Activated T-cell treated with anti-CD3 and anti-CD28 coated beads for 48 hours (primary cell): ENCODE data around the gene SCYL1.
"Not testable (repeated sequence)": the region's sequence is repeated elsewhere in the genome, so short reads cannot be mapped to it uniquely, and the experiment has no call there.

Experiments
- DNase-seq: peaks from one replicate; pipeline ENCODE4 v3.0.0-alpha.2; 2020; ENCODE audit warnings: low read depth

SCYL1 gene

GRCh38 chr11:65506290-65506771 is 18.6 kb upstream of the SCYL1 start:
- DNase-seq: no peak

GRCh38 chr11:65506772-65507505 is 17.9 kb upstream of the SCYL1 start:
- DNase-seq: no peak

- DNase-seq: not testable (repeated sequence)
Measured at GRCh38 chr11:65512311-65512710, 12.6 kb upstream of the SCYL1 start.

- no peak for DNase-seq
Measured at GRCh38 chr11:65516135-65516968, 8.5 kb upstream of the SCYL1 start.

DNA sequence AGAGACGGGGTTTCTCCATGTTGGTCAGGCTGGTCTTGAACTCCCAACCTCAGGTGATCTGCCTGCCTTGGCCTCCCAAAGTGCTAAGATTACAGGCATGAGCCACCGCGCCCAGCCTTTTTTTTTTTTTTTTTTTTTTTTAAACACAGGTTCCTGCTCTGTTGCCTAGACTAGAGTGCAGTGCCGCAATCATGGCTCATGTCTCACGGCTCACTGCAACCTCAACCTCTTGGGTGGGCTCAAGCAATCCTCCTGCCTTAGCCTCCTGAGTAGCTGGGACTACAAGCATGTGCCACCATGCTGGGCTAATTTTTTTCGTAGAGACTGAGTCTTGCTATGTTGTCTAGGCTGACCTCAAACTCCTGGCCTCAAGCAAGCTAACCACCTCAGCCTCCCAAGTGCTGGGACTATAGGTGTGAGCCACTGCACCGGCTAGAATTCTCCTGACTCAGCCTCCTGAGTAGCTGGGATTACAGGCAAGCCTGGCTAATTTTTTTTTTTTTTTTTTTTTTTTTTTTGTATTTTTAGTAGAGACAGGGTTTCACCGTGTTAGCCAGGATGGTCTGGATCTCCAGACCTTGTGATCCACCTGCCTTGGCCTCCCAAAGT is 5.8 kb upstream of the SCYL1 start:
- DNase-seq: not testable (repeated sequence)

GRCh38 chr11:65521777-65522521 is 2.9 kb upstream of the SCYL1 start:
- DNase-seq: not testable (repeated sequence)

DNA sequence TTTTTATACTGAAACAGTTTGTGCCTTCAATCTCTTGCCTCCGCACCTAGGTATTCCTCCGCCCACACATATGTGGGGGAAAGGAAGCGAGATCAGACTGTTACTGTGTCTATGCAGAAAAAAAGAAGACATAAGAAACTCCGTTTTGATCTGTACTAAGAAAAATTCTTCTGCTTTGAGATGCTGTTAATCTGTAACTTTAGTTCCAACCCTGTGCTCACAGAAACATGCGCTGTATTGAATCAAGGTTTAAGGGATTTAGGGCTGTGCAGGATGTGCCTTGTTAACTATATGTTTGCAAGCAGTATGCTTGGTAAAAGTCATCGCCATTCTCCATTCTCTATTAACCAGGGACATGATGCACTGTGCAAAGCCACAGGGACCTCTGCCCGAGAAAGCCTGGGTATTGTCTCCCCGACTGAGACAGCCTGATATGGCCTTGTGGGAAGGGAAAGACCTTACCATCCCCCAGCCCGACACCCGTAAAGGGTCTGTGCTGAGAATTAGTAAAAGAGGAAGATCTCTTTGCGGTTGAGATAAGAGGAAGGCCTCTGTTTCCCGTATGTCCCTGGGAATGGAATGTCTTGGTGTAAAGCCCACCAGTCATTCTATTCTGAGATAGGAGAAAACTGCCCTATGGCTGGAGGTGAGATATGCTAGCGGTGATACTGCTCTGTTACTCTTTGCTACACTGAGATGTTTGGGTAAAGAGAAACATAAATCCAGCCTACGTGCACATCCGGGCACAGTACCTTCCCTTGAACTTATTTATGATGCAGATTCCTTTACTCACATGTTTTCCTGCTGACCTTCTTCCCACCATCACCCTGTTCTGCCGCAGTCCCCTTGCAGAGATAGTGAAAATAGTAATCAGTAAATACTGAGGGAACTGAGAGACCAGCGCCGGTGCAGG is 1.9 kb upstream of the SCYL1 start:
- not testable (repeated sequence) for DNase-seq

DNA sequence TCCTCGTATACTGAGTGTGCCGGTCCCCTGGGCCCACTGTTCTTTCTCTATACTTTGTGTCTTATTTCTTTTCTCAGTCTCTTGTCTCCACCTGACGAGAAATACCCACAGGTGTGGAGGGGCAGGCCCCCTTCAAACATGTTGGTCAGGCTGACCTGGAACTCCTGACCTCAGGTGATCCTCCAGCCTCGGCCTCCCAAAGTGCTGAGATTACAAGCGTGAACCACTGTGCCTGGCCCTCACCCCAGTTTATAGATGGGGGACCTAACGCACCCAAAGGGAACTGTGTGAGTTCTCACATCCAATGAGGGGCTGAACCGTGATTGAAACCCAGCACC is 1.3 kb upstream of the SCYL1 start:
- DNase-seq: not testable (repeated sequence)

GRCh38 chr11:65524014-65524740 is 706 bp upstream of the SCYL1 start:
- no peak for DNase-seq

DNA sequence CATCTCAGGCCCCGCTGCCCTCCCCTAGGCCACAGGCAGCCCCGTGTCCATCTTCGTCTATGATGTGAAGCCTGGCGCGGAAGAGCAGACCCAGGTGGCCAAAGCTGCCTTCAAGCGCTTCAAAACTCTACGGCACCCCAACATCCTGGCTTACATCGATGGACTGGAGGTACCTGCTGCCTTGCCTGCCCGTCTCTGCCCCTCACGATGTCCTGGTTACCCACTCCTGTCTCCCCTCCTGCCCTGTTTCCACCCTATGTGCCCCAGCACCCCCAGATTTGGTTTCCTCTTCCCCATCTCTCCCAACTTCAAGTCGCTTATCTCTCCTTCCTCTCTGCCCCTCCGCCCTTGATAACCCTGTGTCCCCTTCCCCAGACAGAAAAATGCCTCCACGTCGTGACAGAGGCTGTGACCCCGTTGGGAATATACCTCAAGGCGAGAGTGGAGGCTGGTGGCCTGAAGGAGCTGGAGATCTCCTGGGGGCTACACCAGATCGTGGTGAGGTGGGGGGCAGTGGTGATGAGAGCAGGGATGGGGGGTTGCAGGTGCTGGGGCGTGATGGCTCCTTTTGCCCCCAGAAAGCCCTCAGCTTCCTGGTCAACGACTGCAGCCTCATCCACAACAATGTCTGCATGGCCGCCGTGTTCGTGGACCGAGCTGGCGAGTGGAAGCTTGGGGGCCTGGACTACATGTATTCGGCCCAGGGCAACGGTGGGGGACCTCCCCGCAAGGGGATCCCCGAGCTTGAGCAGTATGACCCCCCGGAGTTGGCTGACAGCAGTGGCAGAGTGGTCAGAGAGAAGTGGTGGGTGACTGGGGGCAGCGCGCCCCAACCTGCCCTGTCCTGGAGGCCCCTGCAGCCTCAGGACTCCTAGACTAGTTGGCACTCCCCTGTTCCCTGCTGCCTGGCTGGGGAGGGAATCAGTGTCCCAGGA is 930 bp downstream of the SCYL1 start:
- no peak for DNase-seq

GRCh38 chr11:65526744-65527143 is 1.9 kb downstream of the SCYL1 start:
- no peak for DNase-seq

GRCh38 chr11:65528819-65529350 is 4.0 kb downstream of the SCYL1 start:
- no peak for DNase-seq

- DNase-seq: no peak
Measured at GRCh38 chr11:65529475-65530156, 4.7 kb downstream of the SCYL1 start.

DNA sequence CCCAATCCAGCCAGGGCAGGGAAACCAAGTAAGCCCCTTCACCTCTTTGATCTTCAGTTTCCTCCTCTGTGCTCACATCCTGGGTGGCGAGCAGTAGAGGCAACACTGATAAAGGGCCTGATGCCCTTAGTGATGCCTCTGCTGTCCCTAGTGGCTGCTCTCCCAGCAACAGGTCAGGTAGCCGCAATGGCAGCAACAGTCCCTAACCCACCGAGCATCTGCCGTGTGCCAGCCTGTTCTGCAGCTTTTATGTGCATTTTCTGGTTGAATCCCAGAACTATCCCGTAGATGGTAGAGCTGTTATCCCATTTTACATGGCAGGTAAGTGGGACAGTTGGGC is 5.2 kb downstream of the SCYL1 start:
- DNase-seq: no peak

DNA sequence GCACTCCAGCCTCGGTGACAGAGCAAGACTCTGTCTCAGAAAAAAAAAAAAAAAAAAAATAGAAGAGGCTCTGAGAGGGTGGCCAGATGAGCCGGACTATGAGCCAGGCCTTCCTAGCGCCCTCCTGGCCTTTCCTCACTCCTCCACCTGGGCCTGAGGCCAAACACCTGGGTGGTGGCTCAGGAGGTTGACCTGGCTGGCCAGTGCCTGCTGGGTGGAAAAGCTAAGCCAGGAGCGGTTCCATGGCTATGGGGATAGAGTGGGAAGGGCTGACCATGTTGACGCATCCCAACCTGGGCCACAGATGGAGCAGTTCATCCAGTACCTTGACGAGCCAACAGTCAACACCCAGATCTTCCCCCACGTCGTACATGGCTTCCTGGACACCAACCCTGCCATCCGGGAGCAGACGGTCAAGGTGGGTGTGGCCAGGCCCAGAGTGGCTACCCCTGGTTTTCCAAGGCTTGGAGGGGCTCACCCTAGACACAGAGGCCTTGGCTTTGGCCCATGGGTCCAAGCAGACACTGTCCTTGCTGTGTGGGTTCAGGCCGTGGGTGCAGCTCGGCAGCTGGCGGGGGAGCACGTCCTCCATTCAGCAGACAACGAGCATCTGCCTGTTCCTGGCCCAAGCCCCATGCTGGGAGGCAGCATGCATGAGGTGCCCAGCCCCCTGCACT is 7.6 kb downstream of the SCYL1 start:
- DNase-seq: no peak

DNA sequence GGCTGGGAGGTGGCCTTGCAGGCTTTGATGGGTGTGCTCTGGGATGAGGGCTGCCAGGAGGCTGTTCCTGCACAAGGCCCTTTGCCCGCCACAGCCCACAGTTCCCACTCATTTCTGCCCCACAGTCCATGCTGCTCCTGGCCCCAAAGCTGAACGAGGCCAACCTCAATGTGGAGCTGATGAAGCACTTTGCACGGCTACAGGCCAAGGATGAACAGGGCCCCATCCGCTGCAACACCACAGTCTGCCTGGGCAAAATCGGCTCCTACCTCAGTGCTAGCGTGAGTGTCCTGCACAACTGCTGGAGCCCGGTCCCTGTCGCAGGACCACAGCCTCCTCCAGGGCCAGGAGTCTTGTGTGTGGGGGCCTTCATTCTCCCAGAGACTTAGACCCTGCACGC is 10.2 kb downstream of the SCYL1 start:
- no peak for DNase-seq

- no peak for DNase-seq
Measured at GRCh38 chr11:65536412-65537295, 11.8 kb downstream of the SCYL1 start.
